KMS-11 (cell line): ENCODE data around the gene TMPRSS4.

Experiments used
- H2AFZ ChIP-seq: fragments of 200-600 bp; sonication (generic); 2 replicates; pipeline ENCODE4 v1.6.1; 2016; ENCODE audit warnings: antibody characterized with exemption, mixed run types, low read depth
- H3K27ac ChIP-seq: fragments of 200-600 bp; sonication (generic); 2 replicates; pipeline ENCODE4 v1.6.1; 2016; ENCODE audit warnings: mild to moderate bottlenecking, mixed run types
- H3K27me3 ChIP-seq: fragments of 200-600 bp; sonication (generic); 2 replicates; pipeline ENCODE4 v1.6.1; 2017; ENCODE audit warnings: mild to moderate bottlenecking, low read depth, mixed run types, moderate library complexity; ENCODE audit not compliant: insufficient read depth
- H3K36me3 ChIP-seq: fragments of 200-600 bp; sonication (generic); 2 replicates; pipeline ENCODE4 v1.6.1; 2017; ENCODE audit warnings: mild to moderate bottlenecking, mixed run types; ENCODE audit not compliant: insufficient read depth
- H3K4me1 ChIP-seq: fragments of 200-600 bp; sonication (generic); 2 replicates; pipeline ENCODE4 v1.6.1; 2016; ENCODE audit warnings: mild to moderate bottlenecking, low read depth, mixed run types; ENCODE audit not compliant: poor library complexity, severe bottlenecking
- H3K4me2 ChIP-seq: fragments of 200-600 bp; sonication (generic); 2 replicates; pipeline ENCODE4 v1.7.0; 2016; ENCODE audit warnings: mild to moderate bottlenecking, mixed run types
- H3K4me3 ChIP-seq: fragments of 200-600 bp; sonication (generic); IDR thresholded peaks from 2 replicates; pipeline ENCODE4 v1.6.1; 2017; ENCODE audit warnings: low read depth, low read length, mixed read lengths; ENCODE audit not compliant: insufficient read depth
- H3K79me2 ChIP-seq: fragments of 200-600 bp; sonication (generic); 2 replicates; pipeline ENCODE4 v1.6.1; 2016; ENCODE audit warnings: low read depth, mixed run types; ENCODE audit not compliant: insufficient read depth
- H3K9ac ChIP-seq: fragments of 200-600 bp; sonication (generic); 2 replicates; pipeline ENCODE4 v1.6.1; 2016; ENCODE audit warnings: mild to moderate bottlenecking, mixed run types
- H4K20me1 ChIP-seq: fragments of 200-600 bp; sonication (generic); 2 replicates; pipeline ENCODE4 v1.6.1; 2016; ENCODE audit warnings: mild to moderate bottlenecking, mixed run types; ENCODE audit not compliant: insufficient read depth
- CTCF ChIP-seq: fragments of 200-600 bp; sonication (generic); conservative IDR thresholded peaks from 2 replicates; pipeline ENCODE4 v1.6.1; 2017; ENCODE audit warnings: low read depth, mild to moderate bottlenecking, antibody characterized with exemption, low read length, moderate library complexity, mixed read lengths

Gene TMPRSS4

GRCh38 chr11:118088531-118088930, 11.7 kb downstream of the TMPRSS4 start:
- TF ChIP-seq CTCF, result no peak
- H3K27ac ChIP-seq, result no peak overlapping the region
- H3K36me3 ChIP-seq, result no peaks in the 10 kb centered on the region
- H4K20me1 ChIP-seq, result no peaks in the 10 kb centered on the region
- no peak overlapping the region for H3K9ac ChIP-seq
- H3K4me3 ChIP-seq, result no peak overlapping the region
- no peaks in the 10 kb centered on the region for H3K79me2 ChIP-seq
- no peaks in the 10 kb centered on the region for H3K27me3 ChIP-seq
- H3K4me1 ChIP-seq, result peaks cover 27% of the 10 kb centered on the region
- no peak overlapping the region for H3K4me2 ChIP-seq
- no peak overlapping the region for H2AFZ ChIP-seq

- Histone ChIP-seq H3K27me3 (no peaks in the 10 kb centered on the region), H3K36me3 (no peaks in the 10 kb centered on the region)
Observed at GRCh38 chr11:118090545-118091162, 13.8 kb downstream of the TMPRSS4 start.

GRCh38 chr11:118091690-118092089, 14.8 kb downstream of the TMPRSS4 start:
- H2AFZ ChIP-seq, result no peak overlapping the region
- H3K27ac ChIP-seq, result no peak overlapping the region
- TF ChIP-seq CTCF, result no peak
- no peaks in the 10 kb centered on the region for H3K27me3 ChIP-seq
- peaks cover 9% of the 10 kb centered on the region for H3K4me1 ChIP-seq
- H3K4me2 ChIP-seq, result no peak overlapping the region
- H4K20me1 ChIP-seq, result no peaks in the 10 kb centered on the region
- H3K79me2 ChIP-seq, result no peaks in the 10 kb centered on the region
- H3K4me3 ChIP-seq, result no peak overlapping the region
- H3K9ac ChIP-seq, result no peak overlapping the region
- no peaks in the 10 kb centered on the region for H3K36me3 ChIP-seq

More at GRCh38 chr11:118090545-118091162, 13.8 kb downstream of the TMPRSS4 start:
- Histone ChIP-seq H3K27ac (no peak overlapping the region), H3K4me1 (peaks cover 14% of the 10 kb centered on the region), H3K4me2 (no peak overlapping the region), H3K79me2 (no peaks in the 10 kb centered on the region), H2AFZ (no peak overlapping the region), H3K4me3 (no peak overlapping the region), H3K9ac (no peak overlapping the region), H4K20me1 (no peaks in the 10 kb centered on the region)
- TF ChIP-seq CTCF, result no peak

GRCh38 chr11:118092907-118093571, 16.2 kb downstream of the TMPRSS4 start:
- no peak overlapping the region for H3K9ac ChIP-seq
- H4K20me1 ChIP-seq, result no peaks in the 10 kb centered on the region
- no peaks in the 10 kb centered on the region for H3K79me2 ChIP-seq
- no peaks in the 10 kb centered on the region for H3K4me1 ChIP-seq
- no peak overlapping the region for H2AFZ ChIP-seq
- H3K36me3 ChIP-seq, result no peaks in the 10 kb centered on the region
- no peak overlapping the region for H3K27ac ChIP-seq
- no peak overlapping the region for H3K4me2 ChIP-seq
- no peak overlapping the region for H3K4me3 ChIP-seq
- no peak for TF ChIP-seq CTCF
- H3K27me3 ChIP-seq, result no peaks in the 10 kb centered on the region
